ENCODE results near the gene AGO1. TPM values are rescaled to one million over a fixed set of nuclear protein-coding genes. Genes with fewer than 3 reads are reported as not detected.

AGO1 gene
- total RNA-seq, 4 donors from 2014 or later = 11.2 to 12.6 (median 12.4) TPM

DNA sequence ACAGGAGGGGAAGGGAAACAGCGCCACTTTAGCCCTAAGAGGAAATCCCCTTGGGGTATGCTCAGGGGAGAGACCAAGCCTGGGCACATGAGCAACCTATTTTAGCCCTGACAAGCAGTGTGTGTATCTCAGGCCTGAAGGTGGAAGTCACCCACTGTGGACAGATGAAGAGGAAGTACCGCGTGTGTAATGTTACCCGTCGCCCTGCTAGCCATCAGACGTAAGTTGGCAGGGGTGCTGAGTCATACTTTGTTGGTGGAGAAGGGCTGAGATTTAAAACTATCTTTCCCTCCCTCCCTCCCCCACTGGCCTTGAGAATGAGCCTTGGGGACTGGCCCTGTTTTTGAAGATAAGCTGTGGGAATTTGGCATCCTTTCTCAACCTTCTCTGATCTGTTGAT is 11.2 kb downstream of the AGO1 start:
- Histone ChIP-seq H3K4me1 (peaks cover 0 to 4% of the 10 kb centered on the region in 2 donors), H3K27ac (peak overlapping the region in 2 of 4 donors; percentile 23 to 43), H3K27me3 (no peaks in the 10 kb centered on the region), H3K9me3 (no peaks in the 10 kb centered on the region), H3K36me3 (peaks cover 0 to 83% of the 10 kb centered on the region in 2 donors), H3K4me3 (no peak overlapping the region)
- DNase-seq (peak in 1 of 2 donors; percentile 31), ATAC-seq (no peak)
- TF ChIP-seq POLR2A (IDR thresholded peaks at IDR 0.05) = no peak
- TF ChIP-seq, protein P1, sequence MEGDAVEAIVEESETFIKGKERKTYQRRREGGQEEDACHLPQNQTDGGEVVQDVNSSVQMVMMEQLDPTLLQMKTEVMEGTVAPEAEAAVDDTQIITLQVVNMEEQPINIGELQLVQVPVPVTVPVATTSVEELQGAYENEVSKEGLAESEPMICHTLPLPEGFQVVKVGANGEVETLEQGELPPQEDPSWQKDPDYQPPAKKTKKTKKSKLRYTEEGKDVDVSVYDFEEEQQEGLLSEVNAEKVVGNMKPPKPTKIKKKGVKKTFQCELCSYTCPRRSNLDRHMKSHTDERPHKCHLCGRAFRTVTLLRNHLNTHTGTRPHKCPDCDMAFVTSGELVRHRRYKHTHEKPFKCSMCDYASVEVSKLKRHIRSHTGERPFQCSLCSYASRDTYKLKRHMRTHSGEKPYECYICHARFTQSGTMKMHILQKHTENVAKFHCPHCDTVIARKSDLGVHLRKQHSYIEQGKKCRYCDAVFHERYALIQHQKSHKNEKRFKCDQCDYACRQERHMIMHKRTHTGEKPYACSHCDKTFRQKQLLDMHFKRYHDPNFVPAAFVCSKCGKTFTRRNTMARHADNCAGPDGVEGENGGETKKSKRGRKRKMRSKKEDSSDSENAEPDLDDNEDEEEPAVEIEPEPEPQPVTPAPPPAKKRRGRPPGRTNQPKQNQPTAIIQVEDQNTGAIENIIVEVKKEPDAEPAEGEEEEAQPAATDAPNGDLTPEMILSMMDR (IDR thresholded peaks at IDR 0.05 in 4 of 5, conservative IDR thresholded peaks at IDR 0.05 in 1 of 5) = no peak
- intact Hi-C loops (cut with DNase I; ENCODE audit: low total_unique reads) (no loop called here), in situ Hi-C loops (cut with MboI; ENCODE audit: low sequenced_read_pairs in 4 of 4) (no loop called here)

- Histone ChIP-seq H3K4me1 (peaks cover 0 to 4% of the 10 kb centered on the region in 2 donors), H3K36me3 (peaks cover 0 to 81% of the 10 kb centered on the region in 2 donors), H3K9me3 (no peaks in the 10 kb centered on the region), H3K4me3 (no peak overlapping the region), H3K27me3 (no peaks in the 10 kb centered on the region), H3K27ac (no peak overlapping the region)
- DNase-seq (no peak), ATAC-seq (no peak)
- TF ChIP-seq POLR2A (IDR thresholded peaks at IDR 0.05) = no peak
- TF ChIP-seq, protein P1 (IDR thresholded peaks at IDR 0.05 in 4 of 5, conservative IDR thresholded peaks at IDR 0.05 in 1 of 5) = no peak
- intact Hi-C loops (cut with DNase I; ENCODE audit: low total_unique reads) (no loop called here), in situ Hi-C loops (cut with MboI; ENCODE audit: low sequenced_read_pairs in 4 of 4) (no loop called here)
Observed at GRCh38 chr1:35894656-35895055, 11.6 kb downstream of the AGO1 start.

DNA sequence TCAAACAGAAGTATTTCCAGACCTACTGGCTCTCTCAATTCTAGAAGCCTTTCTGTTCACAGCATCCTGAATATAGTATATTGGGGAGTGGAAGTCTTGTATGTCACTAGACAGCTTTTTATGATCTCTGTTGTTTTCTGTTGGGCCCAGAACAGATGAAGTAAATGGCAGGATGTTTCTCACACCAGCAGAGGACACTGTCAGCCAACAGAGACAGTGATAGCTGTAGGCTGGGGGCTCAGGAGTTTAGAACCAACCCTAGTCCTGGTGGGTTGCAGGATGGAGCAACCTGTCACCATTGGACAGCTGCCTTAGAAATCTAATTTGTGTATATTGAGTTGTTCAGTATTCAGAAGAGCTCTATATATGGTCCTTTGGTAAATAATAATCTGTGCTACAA is 16.9 kb downstream of the AGO1 start:
- Histone ChIP-seq H3K27me3 (no peaks in the 10 kb centered on the region), H3K4me1 (no peaks in the 10 kb centered on the region), H3K4me3 (no peak overlapping the region), H3K27ac (no peak overlapping the region), H3K9me3 (no peaks in the 10 kb centered on the region), H3K36me3 (peaks cover 0 to 56% of the 10 kb centered on the region in 2 donors)
- no peak for TF ChIP-seq POLR2A (IDR thresholded peaks at IDR 0.05)
- TF ChIP-seq, protein P1 (IDR thresholded peaks at IDR 0.05 in 4 of 5, conservative IDR thresholded peaks at IDR 0.05 in 1 of 5) = no peak
- in situ Hi-C loops (cut with MboI; ENCODE audit: low sequenced_read_pairs in 4 of 4) (no loop called here), intact Hi-C loops (cut with DNase I; ENCODE audit: low total_unique reads) (no loop called here)
- DNase-seq (no peak), ATAC-seq (no peak)

GRCh38 chr1:35901235-35901634 is 18.2 kb downstream of the AGO1 start:
- H3K4me1 ChIP-seq = no peaks in the 10 kb centered on the region
- in situ Hi-C loops (cut with MboI; ENCODE audit: low sequenced_read_pairs in 4 of 4) = no loop called here
- no peak overlapping the region for H3K4me3 ChIP-seq
- no peaks in the 10 kb centered on the region for H3K27me3 ChIP-seq
- TF ChIP-seq, protein P1 (IDR thresholded peaks at IDR 0.05 in 4 of 5, conservative IDR thresholded peaks at IDR 0.05 in 1 of 5) = no peak
- TF ChIP-seq POLR2A (IDR thresholded peaks at IDR 0.05) = no peak
- no peak for DNase-seq
- no peaks in the 10 kb centered on the region for H3K9me3 ChIP-seq
- H3K36me3 ChIP-seq = peaks cover 0 to 55% of the 10 kb centered on the region in 2 donors
- ATAC-seq = no peak
- intact Hi-C loops (cut with DNase I; ENCODE audit: low total_unique reads) = no loop called here
- no peak overlapping the region for H3K27ac ChIP-seq

DNA sequence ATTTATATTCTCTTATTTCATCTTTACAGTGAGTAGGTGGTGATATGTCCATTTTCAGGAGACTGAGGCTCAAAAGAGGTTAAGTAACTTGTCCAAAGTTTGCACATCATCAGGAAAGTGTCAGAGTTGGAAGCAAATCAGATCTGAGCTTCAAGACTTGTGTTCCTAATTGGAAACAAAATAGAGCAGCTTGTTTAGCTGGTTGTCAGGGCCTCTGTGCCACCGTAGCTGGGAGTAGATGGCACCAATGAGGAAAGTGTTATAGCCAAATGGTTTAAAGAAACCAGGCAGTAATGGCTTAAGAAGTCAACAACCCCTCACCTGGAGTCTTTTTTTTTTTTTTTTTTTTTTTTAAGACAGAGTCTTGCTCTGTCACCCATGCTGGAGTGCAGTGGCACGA is 19.7 kb downstream of the AGO1 start:
- H3K36me3 ChIP-seq = peaks cover 0 to 56% of the 10 kb centered on the region in 2 donors
- in situ Hi-C loops (cut with MboI; ENCODE audit: low sequenced_read_pairs in 4 of 4) = no loop called here

More for the DNA sequence above, 19.7 kb downstream of the AGO1 start:
- Histone ChIP-seq H3K4me3 (no peak overlapping the region), H3K27ac (no peak overlapping the region), H3K9me3 (no peaks in the 10 kb centered on the region), H3K27me3 (no peaks in the 10 kb centered on the region), H3K4me1 (no peaks in the 10 kb centered on the region)
- ATAC-seq (no peak), DNase-seq (no peak)
- intact Hi-C loops (cut with DNase I; ENCODE audit: low total_unique reads) = no loop called here
- TF ChIP-seq POLR2A (IDR thresholded peaks at IDR 0.05) = no peak
- TF ChIP-seq, protein P1 (IDR thresholded peaks at IDR 0.05 in 4 of 5, conservative IDR thresholded peaks at IDR 0.05 in 1 of 5) = no peak

Data from gastrocnemius medialis (tissue), 4 donors.